Body of pancreas (tissue), 4 donors: ENCODE measurements around the gene BOD1.

Experiments
- POLR2A ChIP-seq, 3 donors: fragments of 450-650 bp; IDR thresholded peaks; one replicate each; pipeline ENCODE4 v1.6.1; 2016; ENCODE audit warnings: antibody characterized with exemption in 3 of 3, mild to moderate bottlenecking in 2 of 3
- TF ChIP-seq, protein P1 (sequence below), 7 experiments: fragments of 450-650 bp in 4 of 7; fragments of 200-600 bp in 3 of 7; sonication (generic) in 3 of 7; IDR thresholded peaks; one replicate each; pipeline ENCODE4 v1.5.1; 2016 to 2019; ENCODE audit warnings: antibody characterized with exemption in 7 of 7

DNA sequence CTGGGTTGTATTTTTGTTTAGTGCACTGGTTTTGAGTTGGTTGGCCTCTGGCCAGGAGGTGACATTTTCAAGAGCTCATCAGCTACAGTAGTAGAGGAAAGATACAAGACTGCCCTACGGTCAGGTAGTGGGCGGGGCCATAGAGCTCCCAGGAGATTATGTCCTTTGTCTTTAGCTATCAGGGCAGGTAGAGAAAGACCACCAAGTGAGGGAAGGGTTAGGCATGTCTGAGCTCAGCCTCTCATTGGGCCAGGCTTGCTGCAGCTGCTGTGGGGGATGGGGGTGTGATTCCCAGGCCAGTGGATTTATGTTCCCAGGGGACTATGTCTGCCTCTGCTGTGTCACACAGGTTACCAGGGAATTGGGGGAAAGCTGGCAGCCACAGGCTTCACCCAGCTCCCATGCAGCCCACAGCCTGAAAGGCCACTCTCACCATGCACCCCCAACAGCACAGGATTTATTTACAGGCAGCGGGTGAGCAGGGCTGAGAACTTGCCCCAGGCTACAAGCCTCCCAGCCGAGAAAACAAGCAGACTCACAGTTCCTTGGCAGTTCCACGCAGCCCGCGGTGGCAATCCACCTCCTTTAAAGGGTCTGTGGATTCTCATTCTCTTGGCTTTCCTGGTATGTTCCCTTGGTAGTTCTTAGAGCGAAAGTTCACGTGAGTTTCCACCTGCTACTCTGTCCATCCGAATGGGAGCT is 37.5 kb upstream of the BOD1 start:
- TF ChIP-seq, protein P1, sequence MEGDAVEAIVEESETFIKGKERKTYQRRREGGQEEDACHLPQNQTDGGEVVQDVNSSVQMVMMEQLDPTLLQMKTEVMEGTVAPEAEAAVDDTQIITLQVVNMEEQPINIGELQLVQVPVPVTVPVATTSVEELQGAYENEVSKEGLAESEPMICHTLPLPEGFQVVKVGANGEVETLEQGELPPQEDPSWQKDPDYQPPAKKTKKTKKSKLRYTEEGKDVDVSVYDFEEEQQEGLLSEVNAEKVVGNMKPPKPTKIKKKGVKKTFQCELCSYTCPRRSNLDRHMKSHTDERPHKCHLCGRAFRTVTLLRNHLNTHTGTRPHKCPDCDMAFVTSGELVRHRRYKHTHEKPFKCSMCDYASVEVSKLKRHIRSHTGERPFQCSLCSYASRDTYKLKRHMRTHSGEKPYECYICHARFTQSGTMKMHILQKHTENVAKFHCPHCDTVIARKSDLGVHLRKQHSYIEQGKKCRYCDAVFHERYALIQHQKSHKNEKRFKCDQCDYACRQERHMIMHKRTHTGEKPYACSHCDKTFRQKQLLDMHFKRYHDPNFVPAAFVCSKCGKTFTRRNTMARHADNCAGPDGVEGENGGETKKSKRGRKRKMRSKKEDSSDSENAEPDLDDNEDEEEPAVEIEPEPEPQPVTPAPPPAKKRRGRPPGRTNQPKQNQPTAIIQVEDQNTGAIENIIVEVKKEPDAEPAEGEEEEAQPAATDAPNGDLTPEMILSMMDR (IDR thresholded peaks at IDR 0.05): no peak
- TF ChIP-seq POLR2A (IDR thresholded peaks at IDR 0.05): no peak
